HG02763 (cell line): Measurements from ENCODE around the gene ROR2.

Source experiments
- ATAC-seq: cut with Tn5 transposase; IDR thresholded peaks from one replicate; pipeline ENCODE4 v1.9.1; 2021; ENCODE audit warnings: mild to moderate bottlenecking, moderate library complexity; ENCODE audit not compliant: unreplicated experiment

ROR2 gene

DNA sequence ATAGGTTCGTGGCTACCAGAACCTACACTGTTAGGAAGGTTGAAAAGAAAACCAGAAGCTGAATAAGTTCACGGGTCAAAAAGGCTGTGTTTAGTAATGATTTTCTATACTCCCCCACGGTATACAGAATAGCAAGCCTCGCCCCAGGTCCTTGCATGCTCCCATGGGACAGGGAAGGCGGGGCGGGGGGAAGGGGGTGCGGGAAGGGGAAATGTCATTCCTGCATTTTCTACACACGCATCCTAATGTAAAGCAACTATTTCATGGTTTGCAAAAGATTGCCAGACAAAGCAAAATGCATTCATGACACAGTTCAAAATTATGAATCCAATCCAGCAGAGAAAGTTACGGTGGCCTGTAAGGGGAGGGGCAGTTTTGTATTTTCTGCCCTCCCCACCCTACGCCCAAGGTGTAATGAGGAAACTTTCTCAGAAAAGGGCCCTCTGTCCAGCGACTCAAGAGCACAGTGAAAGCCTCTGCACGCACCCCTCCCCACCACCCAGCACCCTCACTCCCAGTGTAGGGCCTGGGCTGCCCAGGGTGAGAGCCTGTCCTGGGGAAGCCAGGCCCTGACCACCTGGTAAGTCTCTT lies 105.2 kb downstream of the ROR2 start:
- no peak for ATAC-seq

DNA sequence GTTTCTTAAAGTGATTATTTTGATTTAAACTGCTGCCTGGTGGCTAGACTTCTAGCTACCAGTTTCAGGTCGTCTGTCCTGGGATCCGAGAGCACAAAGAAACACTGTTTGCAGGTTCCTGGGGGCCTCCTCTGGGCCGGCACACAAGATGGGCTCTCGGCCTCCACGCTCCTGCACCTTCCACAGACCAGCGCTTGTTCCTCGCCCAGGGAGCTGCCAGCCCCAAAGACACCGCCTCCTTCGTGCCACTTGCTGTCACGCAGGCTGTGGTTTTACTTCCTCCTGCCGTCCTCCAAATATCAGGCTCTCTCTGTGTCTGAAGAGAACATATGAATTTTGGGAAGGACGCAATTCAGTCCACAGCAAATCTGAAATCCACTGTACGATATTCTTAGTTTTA lies 105.8 kb downstream of the ROR2 start:
- ATAC-seq = no peak

DNA sequence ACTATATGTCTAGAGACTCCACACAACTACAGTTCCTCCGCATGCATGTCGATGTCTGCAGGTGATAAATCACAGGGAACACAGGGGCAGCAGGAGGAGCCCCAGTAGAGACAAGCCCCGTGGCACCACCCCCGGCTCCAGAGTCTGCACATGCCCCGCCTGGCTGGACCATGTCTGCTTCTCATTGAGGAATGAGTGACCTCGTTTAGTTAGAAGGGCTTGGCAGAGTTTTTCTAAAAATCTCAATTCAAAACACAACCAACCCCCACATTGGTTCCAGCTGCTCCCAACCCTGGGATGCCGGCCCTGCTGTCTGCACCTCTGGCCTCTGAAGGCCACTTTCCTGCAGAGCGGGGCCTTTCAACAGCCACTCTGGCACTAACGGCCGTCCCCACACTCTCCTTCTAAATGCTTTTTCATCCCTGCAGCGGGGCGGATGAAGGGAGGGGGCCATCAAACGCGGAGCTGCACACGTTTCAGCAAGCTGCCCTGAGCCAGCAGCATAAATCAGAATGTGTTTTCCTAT lies 106.3 kb downstream of the ROR2 start:
- no peak for ATAC-seq

DNA sequence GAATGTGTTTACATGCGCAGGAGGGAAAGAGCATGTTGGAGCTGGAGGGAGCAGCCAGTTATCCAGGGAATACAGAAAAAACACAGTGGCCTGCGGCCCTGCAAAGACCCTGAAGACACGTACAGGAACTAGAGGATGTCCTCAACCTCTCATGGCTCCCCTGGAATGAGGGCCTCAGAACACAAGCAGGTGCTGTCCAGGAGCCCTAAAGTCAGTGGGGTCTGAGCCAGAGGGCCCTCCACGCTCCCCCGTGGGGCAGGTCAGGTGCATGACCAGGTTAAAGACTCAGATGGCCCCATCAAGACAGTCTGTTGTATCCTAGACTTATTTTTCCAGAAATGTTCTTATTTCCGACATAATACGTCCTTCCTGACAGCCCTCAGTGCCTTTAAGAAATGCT lies 106.9 kb downstream of the ROR2 start:
- no peak for ATAC-seq

DNA sequence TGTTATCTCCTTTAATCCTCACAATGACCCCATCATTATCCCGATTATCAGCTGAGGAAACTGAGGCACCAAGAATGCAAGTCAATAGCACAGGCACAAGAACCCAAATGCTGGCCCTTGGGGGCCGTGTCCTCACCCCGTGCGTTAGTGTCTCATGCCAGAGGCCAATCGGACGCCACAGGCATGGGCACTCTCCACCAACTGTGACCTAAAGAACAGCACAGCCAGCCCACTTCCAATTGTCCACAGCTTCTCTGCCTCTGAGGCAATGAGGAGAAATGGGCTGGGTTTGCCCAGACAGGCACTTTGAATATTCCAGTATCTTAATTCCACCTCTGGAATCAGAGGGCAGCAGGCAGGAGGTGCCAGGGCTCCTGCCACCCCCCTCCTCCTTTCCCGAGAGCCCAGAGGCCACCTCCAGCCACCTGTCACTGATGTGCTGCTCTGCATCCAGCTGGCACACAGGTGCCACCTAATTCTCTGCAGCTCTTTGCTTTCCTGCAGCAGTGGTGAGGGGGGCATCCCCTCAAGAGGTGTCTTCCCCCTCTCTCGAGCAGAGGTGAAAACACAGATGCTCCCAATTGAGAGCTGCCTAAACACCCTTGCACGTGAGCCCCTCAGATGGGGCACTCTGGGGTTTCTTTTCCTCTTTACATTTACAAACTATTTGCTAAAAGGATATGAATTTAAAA lies 107.5 kb downstream of the ROR2 start:
- no peak for ATAC-seq

DNA sequence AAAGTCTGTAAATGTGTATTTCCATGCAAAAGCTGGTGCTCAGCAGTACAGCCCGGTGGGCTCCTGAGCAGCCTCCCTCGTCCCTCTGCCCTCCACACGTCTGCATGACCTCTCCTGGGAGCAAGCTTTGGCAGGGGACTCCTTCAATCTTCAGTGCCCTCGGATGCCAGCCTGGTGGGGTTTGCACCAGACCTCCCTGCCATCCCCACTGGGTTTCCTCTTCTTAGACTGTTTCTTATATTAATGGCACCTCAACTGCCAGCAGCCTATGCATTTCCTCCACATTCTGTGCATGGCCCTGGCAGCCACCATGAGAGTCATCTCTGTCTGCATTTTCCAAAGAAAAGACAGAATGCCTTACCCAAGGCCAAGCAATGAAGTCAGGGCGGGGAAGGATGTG lies 108.4 kb downstream of the ROR2 start:
- no peak for ATAC-seq

DNA sequence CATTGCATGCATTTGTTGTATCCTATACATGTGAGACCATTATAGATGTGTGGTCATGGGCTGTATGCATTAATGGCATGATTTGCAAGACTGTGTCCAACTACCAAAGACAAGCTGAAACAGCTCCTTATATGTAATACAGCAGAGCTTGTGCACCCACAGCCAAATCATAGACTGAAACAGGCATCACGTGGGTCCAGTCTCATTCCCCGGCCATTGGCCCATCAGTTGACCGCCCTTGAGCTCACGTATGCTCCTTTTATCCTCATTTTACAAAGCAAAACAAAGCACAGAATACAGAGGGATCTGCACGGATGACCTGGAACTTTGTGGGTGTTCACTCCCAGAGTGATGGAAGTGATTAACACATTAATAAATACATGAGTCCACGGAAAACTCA lies 109.1 kb downstream of the ROR2 start:
- no peak for ATAC-seq

DNA sequence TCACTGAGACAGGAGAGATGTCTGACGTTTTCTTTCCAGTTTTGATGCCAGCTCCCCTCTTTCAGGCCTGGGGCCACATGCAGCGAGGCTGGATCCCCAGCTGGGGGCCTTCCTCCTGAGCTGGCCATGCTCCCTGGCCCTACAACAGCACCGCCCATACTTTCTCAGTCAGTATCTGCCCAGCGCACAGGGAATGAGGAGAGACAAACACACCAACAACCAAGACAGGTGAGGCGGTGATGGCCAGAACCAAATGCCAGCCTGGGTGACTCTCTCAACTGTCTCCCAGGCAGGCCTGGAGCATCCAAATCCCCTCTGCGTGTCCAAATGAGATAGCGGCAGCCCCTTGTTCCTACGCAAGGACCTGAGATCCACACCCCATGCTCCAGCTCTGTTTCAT lies 109.6 kb downstream of the ROR2 start:
- ATAC-seq = no peak

DNA sequence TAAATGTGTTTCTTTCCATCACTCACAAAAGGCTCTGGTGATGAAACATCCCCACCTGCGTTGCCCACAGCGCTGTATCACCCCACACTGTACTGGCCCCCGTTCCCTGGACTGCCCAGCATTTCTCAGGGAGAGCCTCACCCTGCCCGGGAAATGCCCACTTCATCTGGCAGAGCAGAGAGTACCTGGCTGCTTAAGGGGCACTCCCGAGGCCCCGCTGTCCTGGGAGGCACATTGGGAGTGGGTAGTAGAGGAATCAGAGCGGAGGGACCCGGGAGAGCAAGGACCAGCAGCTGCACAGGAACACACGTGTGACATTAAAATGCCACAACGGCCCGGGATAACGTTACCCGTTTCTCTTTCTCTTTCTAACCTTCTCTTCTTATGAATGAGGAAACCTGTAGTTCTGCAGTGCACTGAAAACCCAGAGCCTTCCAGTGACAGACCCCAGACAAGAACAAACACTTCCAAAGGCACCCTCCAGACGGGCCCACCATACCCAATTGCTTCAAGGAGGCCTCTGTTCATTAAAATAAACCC lies 110.0 kb downstream of the ROR2 start:
- ATAC-seq = no peak

DNA sequence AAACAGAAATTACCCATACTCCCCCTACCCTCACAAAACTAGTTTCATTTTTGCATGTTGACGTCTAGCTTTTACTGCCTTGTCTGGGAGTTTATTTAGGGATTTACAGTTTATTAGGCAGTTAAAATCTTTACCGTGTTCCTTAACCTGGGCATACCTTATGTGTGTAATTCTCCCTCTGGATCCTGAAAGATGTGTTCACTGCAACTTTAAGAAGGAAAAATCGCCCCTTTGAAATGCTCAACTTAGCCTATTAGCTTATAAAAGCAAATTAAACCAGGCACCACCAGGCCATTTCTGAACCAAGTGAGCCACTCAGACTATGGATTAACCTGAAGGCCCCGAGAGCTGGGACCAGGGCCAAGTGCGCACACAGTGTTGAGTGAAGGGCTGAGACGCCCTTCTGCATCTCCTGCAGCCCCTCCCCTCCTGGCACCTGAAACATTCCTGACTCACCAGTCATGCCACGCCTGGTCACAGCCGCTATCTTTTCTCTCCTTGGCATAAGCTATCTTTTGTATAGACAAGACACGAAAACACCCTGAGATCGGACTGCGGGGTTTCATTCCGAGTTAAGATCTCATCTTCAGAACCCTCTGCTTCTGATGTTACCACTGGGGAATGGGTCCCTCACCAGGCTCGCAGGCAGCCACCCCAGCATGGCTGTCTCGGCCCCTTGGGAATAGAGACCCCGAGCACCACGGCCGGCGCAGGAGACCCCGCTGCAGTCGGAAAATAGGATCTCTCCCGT lies 111.9 kb downstream of the ROR2 start:
- no peak for ATAC-seq

DNA sequence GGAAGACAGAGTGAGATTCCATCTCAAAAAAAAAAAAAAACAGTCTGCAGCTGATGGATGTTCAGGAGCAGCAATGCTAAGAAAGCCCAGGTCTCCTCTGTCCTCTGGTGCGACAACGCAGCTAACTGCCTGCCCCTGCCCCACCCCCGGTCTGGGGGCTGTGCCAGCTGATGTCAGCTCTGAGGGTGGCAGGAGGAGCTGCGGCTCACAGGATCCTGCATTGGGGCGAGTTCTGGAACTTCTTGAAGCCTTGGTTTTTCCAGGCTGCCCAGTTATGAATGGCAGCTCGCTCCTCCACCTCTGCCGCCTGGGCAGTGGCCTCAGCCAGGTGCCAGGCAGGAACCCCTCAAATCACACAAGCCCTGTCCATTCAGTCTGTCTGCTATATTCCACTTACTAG lies 113.5 kb downstream of the ROR2 start:
- ATAC-seq = no peak

DNA sequence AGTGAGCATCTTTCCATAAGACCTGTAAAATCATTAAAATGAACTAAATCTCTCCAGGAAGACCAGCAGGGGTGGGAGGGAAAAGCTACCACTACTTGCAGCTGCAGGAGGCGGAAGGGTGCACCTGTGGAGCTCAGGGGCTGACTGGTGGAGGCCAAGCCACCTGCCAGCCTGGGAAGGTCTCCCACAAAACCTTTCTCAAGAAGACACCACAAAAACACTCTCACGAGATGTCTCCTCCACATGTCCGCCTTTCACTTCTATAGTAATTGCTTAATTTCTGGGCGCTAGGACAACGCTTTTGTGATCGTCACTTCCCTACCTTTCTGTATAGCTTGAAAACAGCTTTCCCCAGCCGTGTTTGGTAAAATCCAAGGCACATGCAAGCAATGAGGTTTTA lies 114.4 kb downstream of the ROR2 start:
- no peak for ATAC-seq

DNA sequence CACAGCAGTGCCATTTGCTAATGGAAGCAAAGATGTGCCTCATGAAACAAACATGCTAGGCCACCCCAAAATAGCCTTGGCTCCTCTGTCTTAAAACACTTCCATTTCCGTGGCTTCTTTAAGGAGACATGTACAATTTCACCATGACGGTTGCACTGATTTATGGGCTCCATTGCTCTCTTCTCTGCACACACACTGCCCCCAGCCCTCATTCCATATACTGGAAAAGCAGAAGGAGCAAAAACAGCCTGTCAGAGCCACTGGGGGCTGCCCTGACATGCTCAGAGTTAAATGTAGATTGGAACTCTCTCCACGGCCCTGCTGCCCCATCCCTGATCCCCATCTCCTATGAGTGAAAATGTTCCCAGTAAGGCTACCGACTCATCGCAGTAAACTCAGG lies 114.8 kb downstream of the ROR2 start:
- no peak for ATAC-seq

DNA sequence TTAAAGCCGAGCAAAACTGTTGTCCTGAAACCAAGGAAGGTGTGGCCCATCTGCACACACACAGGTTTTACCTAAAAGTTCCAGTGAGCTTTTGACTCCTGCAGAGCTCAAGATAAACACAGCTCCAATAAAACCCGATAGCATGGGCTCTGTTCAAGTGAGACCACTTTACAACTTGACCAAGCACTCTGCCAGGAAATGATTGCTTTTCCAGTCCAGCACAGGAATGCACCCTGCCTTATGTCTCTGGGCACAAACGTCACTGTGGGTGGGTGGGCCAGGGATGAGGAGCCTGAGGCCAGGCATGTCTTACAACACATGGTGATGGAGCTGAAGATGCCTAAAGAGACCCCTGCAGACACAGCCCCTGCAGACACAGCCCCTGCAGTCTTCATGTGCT lies 115.3 kb downstream of the ROR2 start:
- no peak for ATAC-seq

DNA sequence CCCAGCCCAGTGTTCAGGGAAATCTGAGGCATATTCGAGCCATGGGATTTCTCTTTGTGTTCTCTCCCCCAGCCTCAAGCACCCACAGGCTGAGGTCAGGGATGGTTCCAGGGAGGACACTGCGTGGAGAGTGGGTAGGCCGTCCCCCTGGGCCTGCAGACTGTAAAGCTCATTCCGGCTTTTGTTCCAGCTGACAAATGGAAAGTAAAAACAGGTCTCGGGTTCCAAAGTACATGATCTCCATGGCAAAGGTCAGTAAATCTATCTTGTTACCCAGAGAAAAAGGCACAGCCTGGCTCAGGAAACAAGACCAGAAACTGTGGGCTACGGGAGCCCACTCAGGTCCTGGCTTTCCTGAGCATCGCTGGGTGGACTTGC lies 116.2 kb downstream of the ROR2 start:
- no peak for ATAC-seq

DNA sequence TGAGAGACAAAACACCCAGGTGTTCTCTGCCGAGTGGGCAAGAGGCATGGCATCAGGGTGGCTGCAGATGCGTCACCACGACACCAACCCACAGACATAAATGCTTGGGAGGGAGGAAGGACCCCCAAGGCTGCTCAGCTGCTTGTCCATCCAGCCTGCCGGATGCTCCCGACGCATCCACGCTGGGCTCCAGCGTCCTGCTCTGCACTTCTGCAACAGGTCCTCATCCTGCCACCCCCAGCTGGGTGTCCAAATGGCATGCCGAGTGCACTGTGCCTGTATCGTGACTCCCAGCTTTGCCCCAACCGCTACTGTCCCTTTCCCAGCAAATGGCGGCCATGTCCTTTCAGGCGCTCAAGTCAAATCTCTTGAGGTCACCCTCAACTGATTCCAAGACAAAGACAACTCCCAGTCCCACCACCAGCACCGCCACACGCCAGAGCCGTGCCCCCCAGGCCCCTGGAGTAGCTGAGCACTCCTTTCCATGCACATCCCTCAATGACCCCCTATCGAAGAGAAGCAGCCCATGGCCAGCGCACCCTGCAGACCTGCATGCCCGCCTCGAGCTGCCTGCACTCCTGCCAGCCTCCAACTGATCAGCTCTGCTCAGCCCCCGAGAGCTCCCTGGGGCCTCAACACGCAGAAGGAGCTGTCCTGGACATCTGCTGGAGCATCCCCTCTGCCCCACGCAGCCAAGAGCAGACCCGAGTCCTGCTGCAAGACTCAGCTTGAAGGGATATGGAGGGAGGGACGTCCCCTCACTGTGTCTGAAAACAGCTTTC lies 116.7 kb downstream of the ROR2 start:
- no peak for ATAC-seq

DNA sequence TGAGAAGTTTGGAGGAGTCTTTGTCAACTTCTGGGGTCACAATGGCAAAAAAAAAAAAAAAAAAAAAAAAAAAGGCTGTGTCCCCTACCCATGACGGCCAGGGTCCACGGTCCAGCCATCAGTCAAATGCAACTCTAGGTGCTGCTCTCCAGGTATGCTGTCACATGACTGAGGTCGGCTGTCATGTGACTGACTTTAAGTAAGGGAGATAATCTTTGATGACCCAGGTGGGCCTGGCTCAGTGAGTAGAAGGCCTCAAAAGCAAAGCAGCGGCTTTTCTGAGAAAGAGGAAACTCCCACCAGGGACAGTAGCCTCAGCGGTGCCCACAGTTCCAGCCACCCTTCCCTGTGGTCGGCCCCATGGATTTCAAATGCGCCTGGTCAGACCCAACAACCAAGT lies 117.7 kb downstream of the ROR2 start:
- no peak for ATAC-seq

DNA sequence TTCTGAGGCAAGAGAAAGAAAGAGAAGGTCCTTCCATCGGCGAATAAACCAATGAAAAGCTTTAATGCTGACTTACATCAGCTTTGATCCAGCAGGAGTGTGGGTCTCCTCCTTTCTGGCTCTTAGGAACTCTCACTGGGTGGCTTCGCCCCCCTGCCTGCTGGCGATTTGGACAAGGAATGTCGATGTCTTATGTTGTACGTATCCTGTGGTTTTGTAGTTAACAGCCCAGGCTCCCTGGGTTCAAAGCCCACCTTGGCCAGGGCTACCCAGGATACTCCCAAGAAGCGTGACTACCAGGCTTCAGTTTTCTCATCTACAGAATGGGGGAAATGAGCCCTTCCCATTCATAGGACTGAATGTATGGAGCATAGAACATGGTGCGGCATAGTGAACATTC lies 124.2 kb downstream of the ROR2 start:
- ATAC-seq = no peak

DNA sequence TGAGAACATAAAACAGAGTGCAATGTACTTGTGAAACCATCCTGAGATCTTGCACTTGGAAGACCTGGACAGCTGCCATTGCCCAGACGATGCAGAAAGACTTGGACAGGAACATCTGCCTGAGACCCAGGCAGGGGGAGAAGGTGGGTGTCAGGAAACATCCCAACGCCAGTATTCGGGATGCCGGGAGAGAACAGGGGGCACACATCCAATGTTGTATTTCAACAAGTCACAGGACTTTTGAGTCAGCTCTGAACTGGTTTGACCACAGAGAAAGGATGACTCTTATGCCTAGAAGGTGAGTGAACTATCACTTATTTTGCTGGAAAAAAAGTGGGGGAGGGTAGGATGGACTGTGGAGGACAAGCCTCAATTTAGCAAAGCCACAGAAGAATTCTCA lies 124.6 kb downstream of the ROR2 start:
- ATAC-seq = no peak

DNA sequence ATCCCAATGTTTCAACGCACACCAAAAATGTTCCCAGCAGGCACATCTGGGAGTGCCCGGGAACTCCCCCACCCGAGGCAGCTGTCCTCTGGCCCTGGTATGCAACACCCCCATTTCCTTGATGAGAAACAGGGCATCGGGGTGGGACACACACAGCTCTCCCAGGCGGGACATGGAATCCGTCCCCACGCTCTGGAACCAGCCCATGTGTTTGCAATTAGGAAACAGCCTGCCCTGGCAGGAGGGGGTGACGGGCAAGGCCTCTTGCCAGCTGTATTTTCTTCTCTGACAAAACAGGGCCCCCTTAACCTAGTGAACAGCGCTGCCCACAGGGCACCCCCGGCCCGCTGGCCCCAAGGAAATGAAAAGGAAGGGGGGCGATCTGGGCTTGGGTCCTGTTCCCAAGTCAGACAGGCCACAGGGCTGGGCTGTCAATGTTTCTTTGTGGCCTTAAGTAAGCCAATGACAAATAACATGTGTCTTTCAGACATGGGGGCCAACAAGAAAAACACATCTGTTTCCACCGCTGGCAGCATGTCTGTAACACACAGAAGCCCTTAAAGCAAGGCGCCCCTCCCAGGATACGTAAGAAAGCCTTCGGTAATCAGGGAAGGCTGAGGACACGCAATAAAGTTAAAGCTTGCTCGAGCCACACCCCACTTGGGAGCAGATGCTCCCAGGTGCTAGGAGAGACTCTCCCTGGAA lies 125.3 kb downstream of the ROR2 start:
- no peak for ATAC-seq

DNA sequence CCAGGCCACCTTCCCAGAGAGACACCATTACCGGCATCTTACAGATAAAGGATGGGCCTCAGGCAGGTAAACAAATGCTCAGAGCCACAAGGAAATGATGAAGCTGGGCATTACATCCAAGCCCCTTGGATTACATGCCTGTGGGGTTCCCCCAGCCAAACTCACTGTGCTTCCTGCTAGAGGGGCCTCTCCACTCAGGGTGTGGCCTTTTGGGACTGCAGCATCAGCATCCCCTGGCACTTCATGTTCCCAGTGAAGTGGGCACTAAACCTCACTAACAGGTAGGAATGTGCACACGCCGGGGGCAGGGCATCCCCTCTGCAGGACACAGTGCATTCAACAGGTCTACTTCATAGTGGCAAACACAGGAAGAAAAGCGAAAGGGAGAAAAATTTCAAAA lies 125.9 kb downstream of the ROR2 start:
- no peak for ATAC-seq
